Endothelial cell of umbilical vein (primary cell): ENCODE measurements around the gene TMEM234.

Experiments
- EZH2 ChIP-seq: IDR thresholded peaks from 2 replicates; pipeline ENCODE4 v1.6.1; 2012; ENCODE audit warnings: borderline replicate concordance, low read depth, mild to moderate bottlenecking, moderate library complexity, low read length, inconsistent platforms; ENCODE audit not compliant: severe bottlenecking
- JUN ChIP-seq: IDR thresholded peaks from 2 replicates; pipeline ENCODE4 v1.6.1; 2011; ENCODE audit warnings: borderline replicate concordance, low read depth; ENCODE audit not compliant: insufficient read length, insufficient read depth
- MYC ChIP-seq: IDR thresholded peaks from one replicate; pipeline ENCODE4 v1.6.1; 2011; ENCODE audit warnings: mild to moderate bottlenecking, low read depth, low read length
- POLR2A ChIP-seq: IDR thresholded peaks from 2 replicates; pipeline ENCODE4 v1.6.1; 2012; ENCODE audit warnings: low read depth, mild to moderate bottlenecking, control low read depth, low read length
- POLR2AphosphoS5 ChIP-seq: IDR thresholded peaks from 2 replicates; pipeline ENCODE4 v1.6.1; 2012; ENCODE audit warnings: low read depth, mild to moderate bottlenecking, control low read depth, low read length, moderate library complexity; ENCODE audit not compliant: insufficient read depth
- TF ChIP-seq, protein P1 (sequence below), 2 donors: IDR thresholded peaks; 1 replicate in 1 of 2; 2 replicates in 1 of 2; pipeline ENCODE4 v1.5.1; 2011; ENCODE audit warnings: low read length in 2 of 2, mild to moderate bottlenecking in 2 of 2, moderate library complexity in 2 of 2, control low read depth in 1 of 2, inconsistent platforms in 1 of 2, low read depth in 1 of 2; ENCODE audit not compliant: insufficient read depth in 1 of 2; ENCODE audit errors: extremely low read depth in 1 of 2
- TF ChIP-seq, protein P2 (sequence below): IDR thresholded peaks from 2 replicates; pipeline ENCODE4 v1.6.1; 2011; ENCODE audit not compliant: insufficient read depth, insufficient read length

DNA sequence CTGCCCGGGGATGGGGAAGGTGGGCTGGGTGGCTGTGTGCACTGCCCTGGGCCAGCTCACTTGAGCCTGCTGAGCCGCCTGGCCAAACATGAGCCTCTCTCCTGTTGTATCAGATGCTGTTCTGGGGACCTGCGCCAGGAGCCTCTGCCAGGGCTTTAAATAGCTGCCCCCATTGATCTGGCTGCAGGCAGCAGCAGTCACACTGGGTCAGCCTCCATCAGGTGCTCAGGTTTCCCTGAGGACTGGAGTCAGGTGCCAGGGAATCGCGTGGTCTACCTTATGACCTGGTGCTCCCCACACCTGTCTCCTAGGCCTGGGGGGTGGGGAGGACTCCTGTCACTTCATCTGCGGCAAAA, 22.5 kb downstream of the TMEM234 start:
- TF ChIP-seq EZH2 (no peak), POLR2A (no peak), POLR2AphosphoS5 (no peak), JUN (no peak), MYC (no peak)
- TF ChIP-seq, protein P1, sequence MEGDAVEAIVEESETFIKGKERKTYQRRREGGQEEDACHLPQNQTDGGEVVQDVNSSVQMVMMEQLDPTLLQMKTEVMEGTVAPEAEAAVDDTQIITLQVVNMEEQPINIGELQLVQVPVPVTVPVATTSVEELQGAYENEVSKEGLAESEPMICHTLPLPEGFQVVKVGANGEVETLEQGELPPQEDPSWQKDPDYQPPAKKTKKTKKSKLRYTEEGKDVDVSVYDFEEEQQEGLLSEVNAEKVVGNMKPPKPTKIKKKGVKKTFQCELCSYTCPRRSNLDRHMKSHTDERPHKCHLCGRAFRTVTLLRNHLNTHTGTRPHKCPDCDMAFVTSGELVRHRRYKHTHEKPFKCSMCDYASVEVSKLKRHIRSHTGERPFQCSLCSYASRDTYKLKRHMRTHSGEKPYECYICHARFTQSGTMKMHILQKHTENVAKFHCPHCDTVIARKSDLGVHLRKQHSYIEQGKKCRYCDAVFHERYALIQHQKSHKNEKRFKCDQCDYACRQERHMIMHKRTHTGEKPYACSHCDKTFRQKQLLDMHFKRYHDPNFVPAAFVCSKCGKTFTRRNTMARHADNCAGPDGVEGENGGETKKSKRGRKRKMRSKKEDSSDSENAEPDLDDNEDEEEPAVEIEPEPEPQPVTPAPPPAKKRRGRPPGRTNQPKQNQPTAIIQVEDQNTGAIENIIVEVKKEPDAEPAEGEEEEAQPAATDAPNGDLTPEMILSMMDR (IDR thresholded peaks at IDR 0.05; ENCODE audit: extremely low read depth in 1 of 2, insufficient read depth in 1 of 2, low read depth in 1 of 2, low read length in 2 of 2) = no peak
- TF ChIP-seq, protein P2, sequence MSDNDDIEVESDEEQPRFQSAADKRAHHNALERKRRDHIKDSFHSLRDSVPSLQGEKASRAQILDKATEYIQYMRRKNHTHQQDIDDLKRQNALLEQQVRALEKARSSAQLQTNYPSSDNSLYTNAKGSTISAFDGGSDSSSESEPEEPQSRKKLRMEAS = no peak
